DMS 273 (cell line): ENCODE data around the gene GPR173.
A peak's percentile ranks its signal among the peaks of the same experiment; 100 is the strongest.

Experiments used
- DNase-seq: peaks from one replicate; lab custom pipeline; 2025; ENCODE audit not compliant: unreplicated experiment; lab: John Stamatoyannopoulos, UW

GPR173 gene

GRCh38 chrX:53048169-53049126, at the start of gene GPR173:
GPR173 (plus strand) TSS chrX:53048789; CDS start chrX:53076622, 27,833 bp downstream.
- DNase-seq: peak; percentile 79

DNA sequence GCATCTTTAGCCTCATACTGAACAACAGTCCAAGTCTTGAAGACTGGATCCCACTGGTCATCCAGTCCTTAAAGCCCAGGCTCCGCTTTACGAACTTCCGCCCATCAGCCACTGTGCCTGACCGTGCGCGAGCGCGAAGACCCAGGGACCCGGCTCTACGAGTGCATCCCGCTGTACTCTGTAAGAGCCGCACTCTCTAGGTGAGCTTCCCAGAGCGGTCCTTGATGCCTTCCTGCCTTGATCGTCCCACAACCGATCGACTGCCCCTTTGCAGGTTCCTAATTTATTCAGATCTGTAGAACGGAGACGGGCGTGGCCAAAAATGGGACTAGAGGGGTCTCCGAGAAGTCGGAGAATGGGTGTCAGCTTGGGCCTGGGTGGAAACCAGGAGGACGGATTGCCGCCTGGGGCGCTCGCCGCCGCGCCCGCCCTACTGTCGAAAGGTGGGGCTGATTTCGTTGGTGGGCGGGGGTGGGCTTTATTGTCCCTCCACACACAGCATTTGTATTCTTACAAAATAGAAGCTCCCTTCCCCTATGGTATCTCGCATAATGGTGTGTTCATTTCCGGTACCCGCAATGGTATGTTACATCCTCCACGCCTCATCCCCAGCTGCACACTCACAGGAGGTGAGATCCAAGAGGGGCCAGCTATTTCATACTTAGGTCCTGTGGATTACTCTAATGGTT, 48.0 kb upstream of the GPR173 start:
- DNase-seq: no peak

GRCh38 chrX:53001958-53002357, 46.6 kb upstream of the GPR173 start:
- no peak for DNase-seq

DNA sequence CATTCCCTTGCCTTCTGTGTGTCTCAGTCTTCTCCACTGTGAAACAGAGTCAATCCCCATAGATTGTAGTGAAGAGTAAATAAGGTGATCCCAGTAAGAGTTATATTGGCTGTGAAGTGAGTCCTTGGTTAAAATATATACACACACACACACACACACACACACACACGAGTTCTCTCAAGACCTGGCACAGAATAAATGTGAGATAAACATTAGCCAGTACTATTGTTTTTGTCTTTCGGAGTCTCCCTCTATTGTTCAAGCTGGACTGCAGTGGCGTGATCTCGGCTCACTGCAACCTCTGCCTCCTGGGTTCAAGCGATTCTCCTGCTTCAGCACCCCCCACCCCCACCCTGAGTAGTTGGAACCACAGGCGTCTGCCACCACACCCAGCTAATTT, 45.5 kb upstream of the GPR173 start:
- no peak for DNase-seq

DNA sequence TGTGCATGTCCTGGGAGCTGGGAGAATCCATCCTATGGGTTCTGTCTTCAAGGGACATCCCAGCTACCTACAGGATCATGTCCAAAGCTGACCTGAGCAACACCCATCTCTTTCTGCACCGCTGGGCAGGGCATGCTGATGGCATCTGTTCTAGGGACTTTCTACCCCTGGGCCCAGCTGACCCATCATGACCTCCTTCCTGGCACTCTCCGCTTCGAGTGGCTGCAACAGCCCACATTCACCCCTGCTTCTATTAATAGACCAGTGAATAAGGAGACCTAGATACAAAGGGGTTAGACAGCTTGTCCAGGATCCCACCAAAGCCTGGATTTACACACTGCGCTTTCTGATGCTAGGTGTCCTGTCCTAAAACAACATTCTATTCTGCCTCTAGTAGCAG, 44.6 kb upstream of the GPR173 start:
- no peak for DNase-seq

DNA sequence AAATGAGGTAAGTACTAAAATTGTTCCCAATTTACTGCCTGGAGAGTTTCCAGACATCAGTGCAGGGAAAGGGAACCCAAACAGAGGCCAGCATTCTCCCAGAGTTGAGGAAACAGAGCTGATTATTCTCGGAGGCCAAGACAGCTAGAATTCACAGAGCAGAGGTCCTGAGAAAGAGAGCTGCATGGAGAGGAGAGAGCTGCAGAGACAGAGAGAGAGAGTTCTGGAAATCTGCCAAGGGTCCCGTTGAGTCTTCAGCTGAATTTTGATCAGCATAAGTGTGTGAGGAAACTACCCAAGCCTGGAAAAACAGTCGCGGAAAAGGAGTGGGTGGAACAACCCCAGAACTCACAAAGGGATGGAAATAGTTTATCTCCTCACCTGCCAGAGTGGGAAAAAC, 43.8 kb upstream of the GPR173 start:
- peak; percentile 36 for DNase-seq

- DNase-seq: no peak
These were observed 43.3 kb upstream of the GPR173 start for GRCh38 chrX:53005327-53005726.

- DNase-seq: no peak
These were observed 39.6 kb upstream of the GPR173 start for GRCh38 chrX:53009032-53009431.

- no peak for DNase-seq
These were observed 35.3 kb upstream of the GPR173 start for GRCh38 chrX:53013291-53013690.

GRCh38 chrX:53018627-53019026, 30.0 kb upstream of the GPR173 start:
- peak; percentile 35 for DNase-seq

DNA sequence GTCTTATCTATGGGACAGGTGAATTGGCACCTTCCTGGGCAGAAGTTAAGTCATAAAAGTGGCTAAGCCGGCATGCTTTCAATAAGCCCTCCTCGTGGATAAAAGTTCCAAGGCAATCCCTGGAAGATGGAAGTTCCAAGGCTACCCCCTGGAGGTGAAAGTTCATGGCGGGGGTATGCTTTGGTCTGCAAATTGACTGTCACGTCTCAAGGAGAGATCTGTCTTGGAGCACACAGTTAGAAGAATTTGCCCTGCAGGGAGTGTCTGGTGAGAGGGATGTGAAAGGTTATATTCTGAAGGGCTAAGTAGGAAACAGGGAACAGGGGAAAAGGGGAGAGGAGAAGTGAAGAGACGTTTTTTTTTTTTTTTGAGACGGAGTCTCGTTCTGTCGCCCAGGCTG, 26.2 kb upstream of the GPR173 start:
- DNase-seq: no peak

- no peak for DNase-seq
These were observed 19.9 kb upstream of the GPR173 start for GRCh38 chrX:53028678-53029077.

GRCh38 chrX:53031380-53031779, 17.2 kb upstream of the GPR173 start:
- DNase-seq: no peak

DNA sequence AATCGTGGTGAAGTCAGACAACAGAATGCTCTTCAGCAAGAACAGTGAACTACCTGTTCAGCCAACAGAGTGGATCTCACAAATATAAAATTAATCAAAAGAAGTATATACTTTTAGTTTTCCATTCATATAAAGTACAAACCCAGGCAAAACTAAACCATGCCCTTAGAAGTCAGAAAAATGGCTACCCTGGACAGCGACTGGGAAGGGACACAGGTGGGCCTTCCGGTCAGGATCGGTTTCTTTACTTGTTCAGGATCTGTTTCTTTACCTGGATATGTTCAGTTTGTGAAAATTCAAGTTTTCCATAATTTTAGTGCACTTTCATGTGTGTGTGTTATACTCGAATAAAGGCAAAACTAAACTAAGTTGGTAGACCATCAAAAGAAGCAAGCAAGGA, 12.4 kb upstream of the GPR173 start:
- no peak for DNase-seq

DNA sequence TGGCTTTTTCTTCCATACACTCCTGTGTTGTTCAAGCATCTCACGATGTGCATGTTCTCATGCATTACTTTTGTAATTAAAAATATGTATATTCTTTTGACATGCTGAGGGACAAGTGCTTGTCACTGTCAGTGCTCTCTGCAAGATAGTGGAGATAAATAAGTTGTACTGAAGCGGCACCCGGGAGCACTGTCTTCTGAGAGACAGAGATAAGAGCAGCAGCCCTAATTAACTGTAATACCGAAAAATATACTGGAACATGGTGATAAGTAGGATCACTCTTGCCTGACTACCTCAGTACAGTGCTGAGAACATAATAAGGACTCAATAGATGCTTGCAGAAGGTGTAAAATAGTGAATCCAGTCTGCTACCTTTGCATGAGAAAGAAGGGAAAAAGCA, 9.4 kb upstream of the GPR173 start:
- no peak for DNase-seq

GRCh38 chrX:53044995-53045394, 3.6 kb upstream of the GPR173 start:
- DNase-seq: no peak

DNA sequence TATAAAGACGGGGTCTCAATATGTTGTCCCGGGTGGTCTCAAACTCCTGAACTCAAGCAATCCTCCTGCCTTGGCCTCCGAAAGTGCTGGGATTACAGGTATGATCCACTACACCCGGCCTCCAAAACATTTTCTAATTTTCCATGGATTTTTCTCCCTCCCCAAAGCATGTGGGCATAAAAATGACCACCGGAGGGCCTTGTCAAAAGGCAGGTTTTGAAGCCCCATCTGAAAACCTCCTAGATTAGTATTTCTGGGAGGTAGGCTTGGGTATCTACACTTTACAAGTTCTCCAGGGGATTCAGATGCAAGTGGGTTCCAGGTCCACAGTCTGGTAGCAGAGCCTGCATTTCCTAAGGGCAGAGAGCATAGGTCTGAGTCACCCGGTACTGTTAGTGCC, 1.4 kb upstream of the GPR173 start:
- DNase-seq: peak; percentile 67

DNA sequence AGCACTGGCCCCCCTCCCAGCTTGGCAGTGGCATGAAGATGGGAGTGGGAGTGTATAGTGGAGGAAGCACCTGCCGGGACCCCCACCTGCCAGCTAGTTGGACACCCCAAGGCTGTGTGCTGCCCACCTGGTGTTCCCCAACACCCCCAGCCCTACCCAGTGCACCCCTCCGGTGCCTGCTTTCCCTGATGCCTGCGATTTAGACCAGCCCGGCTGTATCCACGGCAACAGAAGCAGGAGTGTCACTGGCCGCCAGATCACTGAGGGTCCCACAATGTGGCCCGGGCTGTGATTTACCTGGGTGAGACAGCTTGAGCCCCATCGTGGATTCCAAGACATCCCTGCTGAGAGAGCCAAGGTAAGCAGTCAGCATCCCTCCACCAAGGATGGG, 533 bp downstream of the GPR173 start:
- DNase-seq: peak; percentile 36

- no peak for DNase-seq
These were observed 2.3 kb downstream of the GPR173 start for GRCh38 chrX:53050841-53051240.

DNA sequence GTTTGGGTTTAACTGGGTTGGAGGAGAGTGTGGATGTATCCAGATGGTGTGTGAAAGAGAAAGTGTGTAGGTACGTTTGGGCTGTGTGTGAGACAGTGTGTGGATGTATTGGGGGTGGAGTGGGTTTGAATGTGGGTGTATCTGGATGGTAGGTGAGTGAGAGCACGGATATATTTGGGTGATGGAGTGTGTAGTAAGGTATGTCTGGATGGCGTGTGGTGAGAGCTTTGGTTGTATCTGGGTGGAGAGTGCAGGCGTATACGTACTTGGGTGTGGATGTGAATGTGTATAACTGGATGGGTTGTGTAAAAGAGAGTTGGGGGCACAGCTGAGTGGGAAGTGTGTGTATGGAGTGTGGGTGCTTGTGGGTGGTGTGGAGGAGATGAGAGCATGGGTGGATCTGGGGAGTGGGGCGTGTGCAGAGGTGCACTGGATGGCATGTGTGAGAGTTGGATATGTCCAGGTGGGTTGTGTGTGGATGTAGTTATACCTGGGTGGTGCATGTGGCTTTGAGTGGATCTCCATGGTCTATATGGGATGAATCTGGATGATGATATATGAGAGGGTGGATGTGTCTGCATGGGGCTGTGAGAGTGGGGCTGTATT, 6.8 kb downstream of the GPR173 start:
- DNase-seq: no peak

GRCh38 chrX:53056292-53056691, 7.7 kb downstream of the GPR173 start:
- no peak for DNase-seq

DNA sequence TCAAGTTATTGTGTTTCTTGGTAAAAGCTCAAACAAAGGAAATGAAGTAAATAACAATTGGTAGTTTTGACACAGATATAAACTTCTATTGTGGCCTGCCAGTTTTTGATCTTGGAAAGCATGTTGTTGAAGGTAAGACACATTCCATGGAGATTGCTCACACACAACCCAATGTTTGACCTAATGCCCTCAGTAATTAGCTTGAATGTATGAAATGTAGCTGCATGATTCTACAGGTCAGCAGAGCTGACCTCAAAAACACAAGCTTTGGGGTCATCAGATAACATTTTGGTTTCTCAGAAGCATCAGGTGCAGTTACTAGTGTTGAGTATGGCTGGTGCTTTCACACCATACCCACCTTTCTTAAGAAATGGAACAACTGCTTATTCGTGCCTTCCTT, 16.5 kb downstream of the GPR173 start:
- no peak for DNase-seq
